G401.6 (cell line): ENCODE results near the gene GPD1L.

Source experiments
- FAIRE-seq: peaks from 2 replicates; lab custom pipeline; 2012; peaks lifted over from hg19 to GRCh38; lab: Jason Lieb, UNC

The GPD1L gene

GRCh38 chr3:32137870-32138269 lies 31.4 kb downstream of the GPD1L start:
- FAIRE-seq, result no peak

- no peak for FAIRE-seq
Observed at GRCh38 chr3:32138545-32139104, 32.2 kb downstream of the GPD1L start.

- no peak for FAIRE-seq
Observed at GRCh38 chr3:32140943-32141342, 34.5 kb downstream of the GPD1L start.

- FAIRE-seq, result peak; percentile 95
Observed at GRCh38 chr3:32143849-32144757, 37.7 kb downstream of the GPD1L start.

GRCh38 chr3:32146746-32147211 lies 40.4 kb downstream of the GPD1L start:
- no peak for FAIRE-seq

GRCh38 chr3:32147509-32147908 lies 41.1 kb downstream of the GPD1L start:
- no peak for FAIRE-seq

GRCh38 chr3:32147933-32148332 lies 41.5 kb downstream of the GPD1L start:
- no peak for FAIRE-seq

- FAIRE-seq, result no peak
Observed at GRCh38 chr3:32148351-32148750, 41.9 kb downstream of the GPD1L start.

- no peak for FAIRE-seq
Observed at GRCh38 chr3:32153414-32154204, 47.2 kb downstream of the GPD1L start.

GRCh38 chr3:32154205-32154579 lies 47.8 kb downstream of the GPD1L start:
- FAIRE-seq, result no peak

- FAIRE-seq, result no peak
Observed at GRCh38 chr3:32155117-32155516, 48.7 kb downstream of the GPD1L start.

GRCh38 chr3:32157600-32158264 lies 51.3 kb downstream of the GPD1L start:
- no peak for FAIRE-seq

GRCh38 chr3:32160706-32161214 lies 54.3 kb downstream of the GPD1L start:
- no peak for FAIRE-seq

- no peak for FAIRE-seq
Observed at GRCh38 chr3:32165442-32165841, 59.0 kb downstream of the GPD1L start.

GRCh38 chr3:32166654-32167053 lies 60.2 kb downstream of the GPD1L start:
- FAIRE-seq, result no peak

- no peak for FAIRE-seq
Observed at GRCh38 chr3:32172420-32172819, 66.0 kb downstream of the GPD1L start.

- FAIRE-seq, result peak; percentile 93
Observed at GRCh38 chr3:32175607-32176197, 69.3 kb downstream of the GPD1L start.

GRCh38 chr3:32176989-32177701 lies 70.7 kb downstream of the GPD1L start:
- FAIRE-seq, result peak; percentile 6

GRCh38 chr3:32177702-32178198 lies 71.3 kb downstream of the GPD1L start:
- no peak for FAIRE-seq

GRCh38 chr3:32180141-32180784 lies 73.8 kb downstream of the GPD1L start:
- no peak for FAIRE-seq
